ENCODE data around the gene CD33. TPM values are rescaled to one million over a fixed set of nuclear protein-coding genes. Genes with fewer than 3 reads are reported as not detected.
A peak's percentile ranks its signal among the peaks of the same experiment; 100 is the strongest.
"Not testable (repeated sequence)": the region's sequence is repeated elsewhere in the genome, so short reads cannot be mapped to it uniquely, and the experiment has no call there.

Gene CD33
- total RNA-seq (1 to 10 TPM; 1.4 to 6.9 (median 2.7) TPM), polyA plus RNA-seq (10 to 100 TPM in 1 of 2 donors, 1 to 10 TPM in 1; 1.3 to 16.5 TPM)
- long read RNA-seq, donor 1, partial matches to known transcripts: 1 of 3 reads
- long read RNA-seq, donor 1, other reads (novel, unspliced or antisense): 1 of 3 reads
- long read RNA-seq, donor 2: 0 reads
- long read RNA-seq, donor 3, partial matches to known transcripts: 2 of 2 reads
- long read RNA-seq, donor 3, other reads (novel, unspliced or antisense): 0 of 2 reads

DNA sequence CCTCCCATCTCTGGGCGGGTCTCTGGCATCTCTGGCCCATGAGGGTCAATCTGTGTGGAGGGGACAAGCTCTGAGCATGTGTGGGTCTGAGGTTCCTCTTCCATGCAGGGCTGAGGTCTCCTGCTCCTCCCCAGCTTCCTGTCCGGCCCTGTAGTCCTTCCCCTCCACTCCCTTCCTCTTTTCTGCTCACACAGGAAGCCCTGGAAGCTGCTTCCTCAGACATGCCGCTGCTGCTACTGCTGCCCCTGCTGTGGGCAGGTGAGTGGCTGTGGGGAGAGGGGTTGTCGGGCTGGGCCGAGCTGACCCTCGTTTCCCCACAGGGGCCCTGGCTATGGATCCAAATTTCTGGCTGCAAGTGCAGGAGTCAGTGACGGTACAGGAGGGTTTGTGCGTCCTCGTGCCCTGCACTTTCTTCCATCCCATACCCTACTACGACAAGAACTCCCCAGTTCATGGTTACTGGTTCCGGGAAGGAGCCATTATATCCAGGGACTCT is at the start of gene CD33:
Gene CD33, plus strand, starts transcription at position 183 of the 496 bp plus-strand sequence. Its CDS starts 39 bp downstream, at position 222.
- H3K4me3 ChIP-seq; DNase-seq; H3K9me3 ChIP-seq; H3K4me1 ChIP-seq (ENCODE audit: insufficient read depth); H3K36me3 ChIP-seq; H3K27me3 ChIP-seq; intact Hi-C loops (cut with DNase I); H3K27ac ChIP-seq: not testable (repeated sequence)
- WGBS, 3 donors: 69 to 81% (median 72%) methylated on average over 11 of the region's 11 CpGs

DNA sequence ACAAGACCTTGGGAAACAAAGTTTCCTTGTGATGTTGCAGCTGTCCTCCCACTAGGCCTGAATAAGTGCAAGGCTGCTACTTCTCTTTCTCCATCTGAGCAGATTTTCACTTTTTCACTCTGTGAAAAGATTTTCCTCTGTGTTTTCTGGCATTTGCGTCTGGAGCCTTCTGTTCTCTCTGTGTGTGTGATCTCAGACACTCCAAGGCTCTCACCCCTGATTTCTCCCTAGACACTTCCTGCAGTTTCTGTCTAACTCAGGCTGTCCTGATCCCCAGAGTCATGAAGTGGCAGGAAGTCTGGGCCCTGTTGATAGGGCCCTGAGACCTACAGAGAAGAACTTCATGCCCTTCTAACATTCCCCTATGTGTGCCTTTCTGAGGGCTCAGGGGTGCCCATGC is 45.6 kb upstream of the CD33 start:
- 0 to 9% (median 3%) methylated on average over 1 of the region's 1 CpG for WGBS, 3 donors
- no peaks in the 10 kb centered on the region for H3K9me3 ChIP-seq
- no peak overlapping the region for H3K27ac ChIP-seq
- no peaks in the 10 kb centered on the region for H3K4me1 ChIP-seq (ENCODE audit: insufficient read depth)
- intact Hi-C loops (cut with DNase I): loop anchor here in 2 of 4 donors (5.0 to 10.0 kb wide), 3 partner anchors 162 to 254 kb away; partner anchors contain the start of gene KLK10 (in 1 of the 2)
- TF ChIP-seq POLR2A (IDR thresholded peaks at IDR 0.05) (no peak), EP300 (IDR thresholded peaks at IDR 0.05) (no peak), CTCF (IDR thresholded peaks at IDR 0.05) (no peak)
- H3K36me3 ChIP-seq: no peaks in the 10 kb centered on the region
- no peak for DNase-seq
- no peaks in the 10 kb centered on the region for H3K27me3 ChIP-seq
- H3K4me3 ChIP-seq: no peak overlapping the region

DNA sequence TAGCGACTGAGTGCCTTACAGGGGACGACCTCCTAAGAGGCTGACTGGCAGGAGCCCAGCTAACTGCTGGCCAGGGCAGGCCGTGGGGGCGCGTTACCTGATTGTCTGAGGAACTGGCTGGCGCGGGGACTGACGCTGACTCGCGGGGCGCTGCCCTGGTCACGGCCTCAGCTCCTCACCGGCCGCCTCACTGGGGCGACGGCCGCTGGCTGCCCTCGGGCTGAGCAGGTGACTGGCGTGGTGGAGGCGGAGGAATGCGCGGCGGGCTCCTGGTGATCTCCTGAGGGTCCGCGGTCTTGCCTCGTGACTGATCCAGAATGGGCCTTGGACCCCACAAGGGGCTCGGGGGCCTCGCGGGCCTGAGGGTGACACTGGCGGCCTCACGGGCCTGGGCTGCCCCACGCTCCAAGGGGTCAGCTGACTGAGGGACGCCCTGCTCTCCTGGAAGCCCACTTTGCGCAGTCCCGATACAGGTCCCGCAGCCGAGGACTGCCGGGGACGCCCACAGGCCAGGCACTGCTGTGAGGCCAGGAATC is 43.4 kb upstream of the CD33 start:
- no peak for DNase-seq
- Histone ChIP-seq H3K9me3 (no peaks in the 10 kb centered on the region), H3K4me1 (ENCODE audit: insufficient read depth) (no peaks in the 10 kb centered on the region), H3K4me3 (no peak overlapping the region), H3K36me3 (no peaks in the 10 kb centered on the region), H3K27ac (no peak overlapping the region), H3K27me3 (no peaks in the 10 kb centered on the region)
- whole genome bisulfite sequencing, 3 donors: 90 to 95% (median 95%) methylated on average over 39 of the region's 39 CpGs
- TF ChIP-seq POLR2A (IDR thresholded peaks at IDR 0.05): no peak
- no peak for TF ChIP-seq CTCF (IDR thresholded peaks at IDR 0.05)
- no peak for TF ChIP-seq EP300 (IDR thresholded peaks at IDR 0.05)
- intact Hi-C loops (cut with DNase I): no loop called here

DNA sequence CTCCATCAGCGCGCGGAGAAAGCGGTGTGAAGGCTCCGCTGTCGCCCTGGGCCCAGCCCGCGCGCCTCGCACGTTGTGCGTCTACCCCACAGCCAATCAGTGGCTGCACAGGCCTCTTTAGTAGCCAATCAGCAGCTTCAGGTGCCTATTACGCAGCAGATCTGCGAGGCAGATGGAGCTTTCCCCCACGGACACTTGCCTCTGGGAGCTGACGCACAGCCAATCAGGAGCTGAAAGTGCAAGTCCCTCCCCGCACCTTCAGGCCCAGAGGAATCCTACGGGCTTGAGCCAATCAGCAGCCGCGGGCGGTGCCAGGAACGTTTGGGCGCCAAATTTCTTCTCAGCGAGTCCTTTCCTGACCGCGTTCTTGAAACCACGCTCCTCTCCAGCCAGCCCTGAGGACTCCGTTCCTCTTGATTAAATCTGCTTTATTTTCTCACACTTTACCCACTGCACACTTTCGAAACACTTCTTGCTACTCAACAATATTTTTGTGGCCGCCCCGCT is 42.9 kb upstream of the CD33 start:
- no peaks in the 10 kb centered on the region for H3K27me3 ChIP-seq
- H3K4me1 ChIP-seq (ENCODE audit: insufficient read depth): no peaks in the 10 kb centered on the region
- 62 to 80% (median 65%) methylated on average over 31 of the region's 31 CpGs for WGBS, 3 donors
- H3K27ac ChIP-seq: no peak overlapping the region
- H3K4me3 ChIP-seq: no peak overlapping the region
- no peak for TF ChIP-seq CTCF (IDR thresholded peaks at IDR 0.05)
- no peak for TF ChIP-seq EP300 (IDR thresholded peaks at IDR 0.05)
- no peaks in the 10 kb centered on the region for H3K36me3 ChIP-seq
- no peaks in the 10 kb centered on the region for H3K9me3 ChIP-seq
- intact Hi-C loops (cut with DNase I): no loop called here
- DNase-seq: peak in 2 of 5 donors; percentile 23 to 50

- DNase-seq: no peak
- WGBS, 3 donors: 77 to 81% (median 78%) methylated on average over 8 of the region's 8 CpGs
- Histone ChIP-seq H3K27me3 (no peaks in the 10 kb centered on the region), H3K9me3 (no peaks in the 10 kb centered on the region), H3K4me3 (no peak overlapping the region), H3K27ac (no peak overlapping the region), H3K36me3 (no peaks in the 10 kb centered on the region), H3K4me1 (ENCODE audit: insufficient read depth) (no peaks in the 10 kb centered on the region)
- no peak for TF ChIP-seq CTCF (IDR thresholded peaks at IDR 0.05)
- no peak for TF ChIP-seq EP300 (IDR thresholded peaks at IDR 0.05)
- TF ChIP-seq POLR2A (IDR thresholded peaks at IDR 0.05): no peak
- intact Hi-C loops (cut with DNase I): no loop called here
Measured at GRCh38 chr19:51183629-51184028, 41.3 kb upstream of the CD33 start.
